Liver (tissue), 3 donors: ENCODE results near the gene COG4.

ENCODE experiments used
- ATF3 ChIP-seq: IDR thresholded peaks from 2 replicates; pipeline ENCODE4 v1.6.1; 2016; ENCODE audit warnings: antibody characterized with exemption
- CTCF ChIP-seq: fragments of 150-350 bp; IDR thresholded peaks from 2 replicates; pipeline ENCODE4 v1.5.1; 2017; ENCODE audit warnings: improper control_type of control experiment, low read depth, low read length; ENCODE audit not compliant: missing input control
- JUND ChIP-seq, 2 donors: IDR thresholded peaks; 2 replicates each; pipeline ENCODE4 v1.6.1; 2016; ENCODE audit warnings: antibody characterized with exemption in 2 of 2
- MAX ChIP-seq: IDR thresholded peaks from 2 replicates; pipeline ENCODE4 v1.6.1; 2016; ENCODE audit warnings: antibody characterized with exemption
- ZBTB33 ChIP-seq: IDR thresholded peaks from 2 replicates; pipeline ENCODE4 v1.6.1; 2016; ENCODE audit warnings: antibody characterized with exemption
- donor health status: healthy.
- donor health status: healthy.

GRCh38 chr16:70465999-70466804, 57.2 kb downstream of the COG4 start:
- TF ChIP-seq CTCF (no peak), ATF3 (no peak), JUND (IDR thresholded peaks at IDR 0.05) (no peak), ZBTB33 (no peak), MAX (no peak)
